Measurements from ENCODE around the gene AVPR2. TPM values are rescaled to one million over a fixed set of nuclear protein-coding genes. Genes with fewer than 3 reads are reported as not detected.

AVPR2 gene
- total RNA-seq, 1 experiment from 2014 or later: not detected

GRCh38 chrX:153921511-153922446 lies 17.3 kb downstream of the AVPR2 start:
- Histone ChIP-seq H3K4me3 (replicated peaks in 1 of 2; ENCODE audit: low read depth in 1 of 2, low read length in 2 of 2) (no peak overlapping the region), H4K20me1 (ENCODE audit: insufficient read depth) (no peaks in the 10 kb centered on the region), H3K27ac (ENCODE audit: low read depth, low read length) (no peak overlapping the region), H3K79me2 (ENCODE audit: insufficient read depth, low read length) (peaks cover 27% of the 10 kb centered on the region; the same call in 1 of the 2 replicates), H3K9me2 (ENCODE audit: insufficient read depth) (no peaks in the 10 kb centered on the region), H3K36me3 (ENCODE audit: control insufficient read depth in 1 of 2, insufficient read depth in 2 of 2, low read length in 2 of 2) (peaks cover 3 to 5% of the 10 kb centered on the region in 2 experiments; a peak in 2 of 4 replicates), H3K27me3 (ENCODE audit: insufficient read depth, low read length) (no peaks in the 10 kb centered on the region), H3K9me3 (ENCODE audit: control insufficient read depth in 1 of 2, insufficient read depth in 1 of 2, low read depth in 1 of 2, low read length in 2 of 2) (no peaks in the 10 kb centered on the region), H3K4me1 (ENCODE audit: control insufficient read depth in 1 of 2, insufficient read depth in 2 of 2, low read length in 2 of 2) (peaks cover 8 to 23% of the 10 kb centered on the region in 2 experiments), H3K9ac (ENCODE audit: low read length) (no peak overlapping the region), H2AFZ (ENCODE audit: low read depth, low read length, poor library complexity, severe bottlenecking) (no peak overlapping the region), H3K4me2 (ENCODE audit: low read length) (no peak overlapping the region)
- RAD21 ChIA-PET (ENCODE audit: low non-redundant PET in 1 of 2, low total read pairs in 2 of 2, uncharacterized antibody in 2 of 2, unreplicated experiment in 2 of 2): no interaction called here
- POLR2A ChIA-PET: no interaction called here
- no TSS peak for BruUV-seq (replicated peaks)
- intact Hi-C loops (cut with micrococcal nuclease): no loop called here
- no peak for ATAC-seq
- DNase-seq (ENCODE audit: low read depth, low spot score): no peak
- TF ChIP-seq EZH2phosphoT487 (IDR thresholded peaks at IDR 0.05; ENCODE audit: borderline replicate concordance) (no peak), EZH2 (IDR thresholded peaks at IDR 0.05) (no peak), SP1 (IDR thresholded peaks at IDR 0.05; ENCODE audit: low read depth) (no peak), TCF7L2 (IDR thresholded peaks at IDR 0.05; ENCODE audit: borderline replicate concordance, extremely low read depth, insufficient read depth, insufficient read length) (no peak), JUND (IDR thresholded peaks at IDR 0.05) (no peak), POLR2AphosphoS5 (IDR thresholded peaks at IDR 0.05; ENCODE audit: low read depth, low read length) (no peak), ZNF274 (IDR thresholded peaks at IDR 0.05; ENCODE audit: low read depth, low read length) (no peak), ELF1 (IDR thresholded peaks at IDR 0.05; ENCODE audit: borderline replicate concordance, low read depth) (no peak), SRF (IDR thresholded peaks at IDR 0.05; ENCODE audit: low read depth) (no peak), ATF3 (IDR thresholded peaks at IDR 0.05) (no peak), YY1 (IDR thresholded peaks at IDR 0.05; ENCODE audit: extremely low read depth, insufficient replicate concordance, low read depth, low read length) (no peak), RAD21 (IDR thresholded peaks at IDR 0.05; ENCODE audit: low read depth) (no peak), MAX (IDR thresholded peaks at IDR 0.05) (no peak), POLR2A (IDR thresholded peaks at IDR 0.05; ENCODE audit: borderline replicate concordance, extremely low read depth, insufficient read depth, insufficient read length) (no peak), SIN3A (IDR thresholded peaks at IDR 0.05; ENCODE audit: low read depth) (no peak), FOSL1 (IDR thresholded peaks at IDR 0.05; ENCODE audit: low read depth) (no peak)
- CTCF ChIA-PET: no interaction called here

Data from HCT116 (cell line).